NCI-H82 treated with DMSO at 0.1 percent for 48 hours (cell line): ENCODE measurements around the gene PTPN14.

Source experiments
- DNase-seq: peaks from one replicate; lab custom pipeline; 2025; ENCODE audit not compliant: unreplicated experiment; lab: John Stamatoyannopoulos, UW

PTPN14 gene

GRCh38 chr1:214438530-214438929 is 112.9 kb downstream of the PTPN14 start:
- no peak for DNase-seq

- peak; percentile 98 for DNase-seq
These were observed 113.3 kb downstream of the PTPN14 start for GRCh38 chr1:214438075-214438474.

GRCh38 chr1:214435867-214436266 is 115.5 kb downstream of the PTPN14 start:
- DNase-seq, result no peak

- no peak for DNase-seq
These were observed 119.2 kb downstream of the PTPN14 start for GRCh38 chr1:214432245-214432644.

- DNase-seq, result peak; percentile 34
These were observed 121.2 kb downstream of the PTPN14 start for GRCh38 chr1:214429951-214430770.

GRCh38 chr1:214427871-214428277 is 123.5 kb downstream of the PTPN14 start:
- DNase-seq, result no peak

GRCh38 chr1:214426426-214426812 is 125.0 kb downstream of the PTPN14 start:
- no peak for DNase-seq

GRCh38 chr1:214425716-214426425 is 125.5 kb downstream of the PTPN14 start:
- DNase-seq, result no peak

- no peak for DNase-seq
These were observed 126.3 kb downstream of the PTPN14 start for GRCh38 chr1:214425101-214425500.

- no peak for DNase-seq
These were observed 128.4 kb downstream of the PTPN14 start for GRCh38 chr1:214423045-214423444.

- no peak for DNase-seq
These were observed 129.2 kb downstream of the PTPN14 start for GRCh38 chr1:214422137-214422671.

GRCh38 chr1:214420833-214421232 is 130.6 kb downstream of the PTPN14 start:
- DNase-seq, result no peak

GRCh38 chr1:214420341-214420740 is 131.1 kb downstream of the PTPN14 start:
- DNase-seq, result no peak

GRCh38 chr1:214419650-214420049 is 131.8 kb downstream of the PTPN14 start:
- no peak for DNase-seq

- no peak for DNase-seq
These were observed 133.0 kb downstream of the PTPN14 start for GRCh38 chr1:214418391-214418790.

GRCh38 chr1:214417545-214418210 is 133.7 kb downstream of the PTPN14 start:
- DNase-seq, result no peak

GRCh38 chr1:214416858-214417257 is 134.5 kb downstream of the PTPN14 start:
- no peak for DNase-seq

GRCh38 chr1:214416417-214416816 is 135.0 kb downstream of the PTPN14 start:
- DNase-seq, result no peak

GRCh38 chr1:214415131-214415530 is 136.3 kb downstream of the PTPN14 start:
- DNase-seq, result no peak

GRCh38 chr1:214414691-214415090 is 136.7 kb downstream of the PTPN14 start:
- no peak for DNase-seq

GRCh38 chr1:214413315-214413714 is 138.1 kb downstream of the PTPN14 start:
- DNase-seq, result no peak
